A549 treated with DMSO at 1 μM for 4 hours (cell line): ENCODE measurements around the gene PLCD1. TPM values are rescaled to one million over a fixed set of nuclear protein-coding genes. Genes with fewer than 3 reads are reported as not detected.

Experiments
- total RNA-seq: library from RNA; stranded (reverse); fragments of 200-300 nt; extraction: Qiagen RNA extraction; gene quantifications from 5 replicates; pipeline ENCODE4 v1.2.3, GENCODE V29; 2022; ENCODE audit warnings: low read depth

The PLCD1 gene
- 2.6 to 4.4 TPM (median 3.6 TPM) in 5 replicates for total RNA-seq

DNA sequence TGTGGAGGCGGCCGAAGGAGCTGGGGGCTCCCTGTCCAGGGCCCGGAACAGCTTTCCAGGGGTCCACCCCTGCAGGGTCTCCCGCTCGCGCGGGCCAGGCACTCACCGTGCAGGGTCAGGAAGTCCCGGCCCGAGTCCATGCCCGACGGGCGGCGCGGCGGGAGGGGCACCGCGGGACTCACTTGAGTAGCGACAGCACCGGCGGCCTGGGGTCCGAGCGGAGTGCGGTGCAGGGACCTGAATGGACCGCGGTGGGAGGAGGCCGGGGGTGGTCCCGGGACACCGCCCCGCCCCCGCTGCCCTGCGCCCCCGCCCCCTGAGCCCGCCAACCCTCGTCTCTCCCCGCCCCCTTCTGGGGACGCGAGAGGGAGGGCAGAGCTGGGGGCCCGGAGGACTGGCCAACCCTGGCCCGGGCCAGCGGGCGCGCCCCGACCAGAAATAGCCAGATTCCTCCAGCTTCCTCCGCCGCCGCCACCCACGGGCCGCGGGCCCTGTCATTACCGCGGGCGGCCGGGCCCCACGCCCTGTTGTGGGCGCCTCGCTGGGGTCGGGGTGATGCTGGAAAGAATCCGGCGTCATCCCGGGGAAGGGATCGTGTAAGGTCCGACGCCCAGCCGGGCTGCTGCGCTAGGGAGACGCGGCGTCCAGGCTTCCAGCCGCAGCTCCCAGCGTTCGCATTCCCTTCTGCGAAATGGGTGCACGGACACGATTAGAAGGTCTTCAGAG is at the start of gene PLCD1:
TSS of gene PLCD1 (minus strand) at position 243 of the 726 bp plus-strand sequence. CDS start at position 140, 103 bp downstream.

GRCh38 chr3:38039101-38039898 is 9.9 kb upstream of the PLCD1 start, which contains the start of gene DLEC1:
Gene DLEC1 (plus strand): TSS chr3:38039208. CDS start chr3:38039226, 18 bp downstream.

GRCh38 chr3:37990527-37990926 is 38.9 kb downstream of the PLCD1 start, which contains the start of gene VILL:
Gene VILL (plus strand): TSS chr3:37990786. CDS start chr3:37993673, 2,887 bp downstream.

Other genes starting within 250 kb of the PLCD1 start
- gene CTDSPL, start 167.8 kb downstream of the PLCD1 start, total RNA-seq, result 9.7 to 11.9 TPM (median 11.0 TPM) in 5 replicates
- gene VILL, start 38.9 kb downstream of the PLCD1 start, total RNA-seq, result 0.10 to 0.27 TPM (median 0.15 TPM) in 4 of 5 replicates, not detected in the other
- 0.07 to 0.53 TPM (median 0.08 TPM) in 5 replicates for gene DLEC1, start 9.6 kb upstream of the PLCD1 start, total RNA-seq
- 43.1 to 52.8 TPM (median 44.3 TPM) in 5 replicates for gene ACAA1, start 107.5 kb upstream of the PLCD1 start, total RNA-seq
- gene MYD88, start 109.0 kb upstream of the PLCD1 start, total RNA-seq, result 25.1 to 28.3 TPM (median 26.9 TPM) in 5 replicates
- 25.7 to 35.6 TPM (median 34.4 TPM) in 5 replicates for gene OXSR1, start 135.9 kb upstream of the PLCD1 start, total RNA-seq
- gene SLC22A13, start 236.2 kb upstream of the PLCD1 start, total RNA-seq, result 0.05 to 0.09 TPM in 2 of 5 replicates, not detected in the others